A172 (cell line): Measurements from ENCODE around the gene GPATCH1. TPM values are rescaled to one million over a fixed set of nuclear protein-coding genes. Genes with fewer than 3 reads are reported as not detected.
"Not testable (repeated sequence)": the region's sequence is repeated elsewhere in the genome, so short reads cannot be mapped to it uniquely, and the experiment has no call there.

Experiments used
- DNase-seq: peaks from one replicate; pipeline ENCODE4 v3.0.0-alpha.2; 2015; ENCODE audit warnings: low spot score
- total RNA-seq: library from RNA; depleted of rRNA; stranded (reverse); fragments of >200 nt; shearing (Covaris generic); gene quantifications from 2 replicates; pipeline ENCODE4 v1.2.3, GENCODE V29; 2014; rRNA removed

GPATCH1 gene
- total RNA-seq, 1 experiment from 2014 or later, result 8.0 TPM

- no peak for DNase-seq
Observed at GRCh38 chr19:33157906-33158305, 76.9 kb downstream of the GPATCH1 start.

GRCh38 chr19:33158365-33158764 is 77.4 kb downstream of the GPATCH1 start:
- DNase-seq, result no peak

GRCh38 chr19:33159149-33159548 is 78.2 kb downstream of the GPATCH1 start:
- no peak for DNase-seq

- no peak for DNase-seq
Observed at GRCh38 chr19:33159893-33160292, 78.9 kb downstream of the GPATCH1 start.

GRCh38 chr19:33161201-33161600 is 80.2 kb downstream of the GPATCH1 start:
- no peak for DNase-seq

GRCh38 chr19:33163481-33163880 is 82.5 kb downstream of the GPATCH1 start:
- DNase-seq, result no peak

- not testable (repeated sequence) for DNase-seq
Observed at GRCh38 chr19:33166037-33166436, 85.1 kb downstream of the GPATCH1 start.

GRCh38 chr19:33167438-33167837 is 86.5 kb downstream of the GPATCH1 start:
- no peak for DNase-seq

GRCh38 chr19:33168528-33168927 is 87.5 kb downstream of the GPATCH1 start:
- DNase-seq, result no peak

GRCh38 chr19:33171222-33171795 is 90.3 kb downstream of the GPATCH1 start:
- DNase-seq, result no peak

GRCh38 chr19:33171916-33172359 is 91.0 kb downstream of the GPATCH1 start:
- DNase-seq, result peak; percentile 39

GRCh38 chr19:33174186-33174585 is 93.2 kb downstream of the GPATCH1 start:
- DNase-seq, result no peak

- no peak for DNase-seq
Observed at GRCh38 chr19:33175156-33175782, 94.3 kb downstream of the GPATCH1 start.

- DNase-seq, result peak; percentile 42
Observed at GRCh38 chr19:33175886-33176669, 95.1 kb downstream of the GPATCH1 start.

GRCh38 chr19:33176670-33177416 is 95.9 kb downstream of the GPATCH1 start:
- DNase-seq, result peak; percentile 99

GRCh38 chr19:33177417-33177979 is 96.5 kb downstream of the GPATCH1 start:
- no peak for DNase-seq

Other genes starting within 250 kb of the GPATCH1 start
- gene SLC7A9, start 211.4 kb upstream of the GPATCH1 start, total RNA-seq, result not detected in 2 replicates
- gene CEP89, start 109.2 kb upstream of the GPATCH1 start, total RNA-seq, result 34.8 and 35.9 TPM in 2 replicates
- 10.4 and 12.7 TPM in 2 replicates for gene FAAP24, start 108.9 kb upstream of the GPATCH1 start, total RNA-seq
- 17.4 and 23.0 TPM in 2 replicates for gene RHPN2, start 16.3 kb upstream of the GPATCH1 start, total RNA-seq
- not detected in 2 replicates for gene WDR88, start 50.9 kb downstream of the GPATCH1 start, total RNA-seq
- 85.2 and 86.5 TPM in 2 replicates for gene LRP3, start 113.1 kb downstream of the GPATCH1 start, total RNA-seq
- gene SLC7A10, start 144.7 kb downstream of the GPATCH1 start, total RNA-seq, result not detected in 2 replicates
- gene CEBPA, start 221.4 kb downstream of the GPATCH1 start, total RNA-seq, result 3.9 and 4.3 TPM in 2 replicates